HG03196 (cell line): ENCODE measurements around the gene ZNF438.

Experiments
- ATAC-seq: cut with Tn5 transposase; IDR thresholded peaks from one replicate; pipeline ENCODE4 v1.9.1; 2021; ENCODE audit not compliant: unreplicated experiment

ZNF438 gene

DNA sequence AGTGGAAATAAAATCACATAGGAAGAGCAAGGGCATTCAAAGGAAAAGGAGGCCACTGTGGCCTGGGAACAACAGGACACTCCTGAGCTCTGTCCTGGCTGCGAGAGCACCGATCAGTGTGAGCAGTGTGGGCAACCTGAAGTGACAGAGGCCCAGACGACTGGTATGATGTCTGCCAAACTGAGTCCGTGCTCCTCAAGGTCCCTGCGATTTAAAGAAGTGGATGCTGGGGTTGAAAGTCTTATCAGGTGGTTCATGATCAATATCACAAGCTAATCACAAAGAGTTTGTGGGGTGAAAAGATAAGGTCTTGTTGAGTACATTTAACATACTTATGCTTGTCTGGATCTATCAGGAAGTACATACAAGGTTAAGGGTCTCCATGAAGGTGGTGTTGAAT, 176.5 kb downstream of the ZNF438 start:
- ATAC-seq: no peak

GRCh38 chr10:30854656-30855055, 177.0 kb downstream of the ZNF438 start:
- ATAC-seq: no peak

DNA sequence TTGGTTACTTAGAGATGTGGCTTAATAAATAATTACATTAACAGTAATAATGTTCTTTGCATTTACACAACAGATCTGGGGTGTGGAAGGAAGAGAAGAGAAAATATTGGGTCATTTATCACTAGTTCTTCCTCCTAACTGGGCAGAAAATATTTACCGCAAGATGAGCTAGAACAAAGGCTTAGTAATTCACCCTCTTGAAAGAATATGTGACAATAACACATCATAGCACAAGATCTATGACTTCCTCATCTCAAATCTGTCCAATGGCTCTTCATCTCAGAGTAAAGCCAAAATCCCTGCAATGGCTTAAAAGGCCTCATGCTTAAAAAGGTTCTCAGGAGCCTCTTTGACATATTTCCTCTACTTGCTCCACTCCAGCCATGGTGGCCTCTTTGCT, 178.6 kb downstream of the ZNF438 start:
- ATAC-seq: no peak

- ATAC-seq: no peak
Measured at GRCh38 chr10:30850776-30851175, 180.9 kb downstream of the ZNF438 start.

DNA sequence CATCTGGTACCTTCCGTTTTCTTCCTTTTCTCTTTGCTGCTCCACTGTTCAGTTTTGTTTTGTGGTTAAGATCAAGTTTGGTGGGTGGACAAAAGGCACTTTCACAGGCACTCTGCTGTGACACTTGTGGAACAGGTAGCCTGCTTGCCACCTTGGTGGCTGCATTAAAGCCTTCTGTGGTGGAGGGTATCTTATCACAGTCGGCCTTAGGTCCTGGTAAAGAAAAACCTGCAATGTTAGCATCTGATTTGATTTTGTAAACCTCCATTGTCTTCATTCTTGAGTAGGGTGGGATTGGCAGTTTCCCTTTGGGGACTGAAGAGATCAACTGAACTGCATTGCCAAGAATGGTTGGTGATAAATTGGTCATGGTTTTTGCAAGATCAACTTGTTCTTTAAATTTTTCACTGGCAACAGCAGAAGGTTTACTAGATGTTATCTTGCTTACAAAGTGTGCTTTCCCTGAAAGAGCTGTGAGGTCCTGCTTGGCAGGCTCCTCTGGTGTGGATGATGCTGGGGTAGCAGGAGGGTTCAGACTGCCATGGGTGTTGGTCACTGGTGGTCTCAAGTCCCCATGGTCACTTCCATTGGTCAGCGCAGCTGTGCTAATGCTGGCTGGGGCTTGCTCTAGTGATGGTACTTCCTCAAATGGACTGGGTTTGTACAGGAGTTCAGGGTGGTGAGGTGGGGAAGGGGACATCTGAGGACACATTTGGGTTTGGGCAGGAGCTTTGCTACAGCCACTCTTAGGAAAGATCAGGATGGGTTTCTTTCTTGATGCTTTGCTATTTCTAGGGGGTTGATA, 182.2 kb downstream of the ZNF438 start:
- ATAC-seq: no peak

- no peak for ATAC-seq
Measured at GRCh38 chr10:30848396-30849032, 183.2 kb downstream of the ZNF438 start.

DNA sequence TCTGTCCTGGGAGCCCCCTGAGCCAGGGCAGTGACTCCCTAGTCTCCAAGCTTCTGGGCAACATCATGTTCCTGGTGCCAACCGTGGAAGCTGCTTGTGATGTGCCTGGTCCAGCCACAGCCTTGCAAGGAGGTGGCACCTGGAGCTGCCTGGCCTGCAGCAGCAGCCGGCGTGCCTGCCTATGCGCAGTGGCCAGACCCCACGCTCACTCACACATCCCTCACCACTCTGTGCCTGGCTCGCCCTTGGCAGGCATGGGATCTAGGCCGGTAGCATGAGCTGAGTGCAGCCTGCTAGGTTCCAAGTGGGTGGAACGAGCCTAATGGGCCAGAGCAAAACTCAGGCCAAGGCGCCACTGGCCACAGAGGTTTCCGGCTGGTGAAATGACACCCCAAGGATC, 184.0 kb downstream of the ZNF438 start:
- ATAC-seq: no peak

GRCh38 chr10:30847199-30847598, 184.5 kb downstream of the ZNF438 start:
- ATAC-seq: no peak

DNA sequence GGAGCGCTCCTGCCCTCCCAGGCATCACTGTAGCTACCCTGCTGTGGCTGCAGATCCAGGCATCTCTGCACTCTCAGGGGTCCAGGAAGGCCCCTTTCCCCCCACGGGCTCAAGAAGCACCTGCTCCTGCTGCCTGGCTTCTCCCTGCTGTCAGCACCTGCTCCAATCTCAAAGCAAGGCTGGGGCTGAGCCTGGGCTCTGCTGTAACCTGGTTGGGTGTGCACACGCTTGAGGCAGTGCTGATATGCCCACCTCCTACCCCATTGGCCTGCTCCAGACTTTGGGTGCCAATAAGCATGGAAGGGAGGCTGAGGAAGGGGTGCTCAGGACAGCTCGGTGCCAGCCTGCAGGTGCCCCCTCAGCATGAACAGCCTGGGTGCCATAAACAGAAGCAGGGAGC, 185.0 kb downstream of the ZNF438 start:
- ATAC-seq: no peak

- ATAC-seq: no peak
Measured at GRCh38 chr10:30842894-30843293, 188.8 kb downstream of the ZNF438 start.

GRCh38 chr10:30842185-30842584, 189.5 kb downstream of the ZNF438 start:
- ATAC-seq: no peak

DNA sequence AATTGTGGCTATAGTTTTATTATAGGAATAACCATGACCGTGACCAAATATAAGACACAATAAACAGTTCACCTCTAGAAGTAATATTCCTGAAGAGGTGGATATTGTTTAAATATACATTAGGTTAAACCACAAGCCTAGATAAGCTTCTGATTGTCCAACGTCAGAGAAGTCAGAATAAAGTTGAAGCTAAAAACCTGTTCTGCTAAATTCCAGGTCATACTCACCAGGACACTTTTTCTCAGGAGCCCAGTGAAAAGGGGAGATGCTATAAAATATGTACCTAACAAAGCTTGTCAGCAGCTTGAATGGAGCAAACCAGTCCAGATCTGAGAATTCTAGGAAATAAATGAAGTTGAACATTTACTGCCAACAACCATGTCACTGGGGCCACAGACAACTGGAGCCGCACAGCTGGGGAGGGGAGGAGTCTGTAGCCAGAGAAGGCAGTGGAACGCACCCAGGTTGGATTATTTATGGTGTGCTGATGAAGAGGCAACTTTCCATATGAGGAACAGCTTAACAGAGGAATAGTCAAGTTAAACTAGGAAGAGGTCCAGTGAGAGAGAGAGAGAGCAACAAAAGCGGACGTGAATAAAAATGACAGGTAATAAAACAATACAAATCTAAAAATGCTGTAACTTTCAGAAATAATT, 191.1 kb downstream of the ZNF438 start:
- ATAC-seq: no peak

DNA sequence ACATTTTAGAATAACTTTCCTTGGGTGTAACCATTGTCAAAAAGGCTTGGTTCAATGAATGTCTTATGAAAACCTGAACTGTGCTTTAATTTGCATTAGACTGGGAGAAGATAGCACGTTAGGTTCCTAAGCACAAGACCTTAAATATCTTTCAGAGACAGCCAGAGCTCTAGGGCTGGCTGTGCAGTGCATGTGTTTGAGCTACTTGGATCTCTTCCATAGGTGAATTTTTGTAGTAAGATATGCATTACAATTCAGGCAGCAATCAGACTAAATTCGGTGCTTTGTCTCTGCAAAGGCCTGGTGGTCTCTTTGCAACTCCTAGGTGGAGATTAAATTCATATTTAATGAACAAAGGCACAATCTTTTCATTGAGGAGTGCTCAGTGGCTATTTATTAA, 192.0 kb downstream of the ZNF438 start:
- no peak for ATAC-seq

- no peak for ATAC-seq
Measured at GRCh38 chr10:30836406-30836805, 195.3 kb downstream of the ZNF438 start.

GRCh38 chr10:30835146-30835545, 196.5 kb downstream of the ZNF438 start:
- ATAC-seq: no peak

DNA sequence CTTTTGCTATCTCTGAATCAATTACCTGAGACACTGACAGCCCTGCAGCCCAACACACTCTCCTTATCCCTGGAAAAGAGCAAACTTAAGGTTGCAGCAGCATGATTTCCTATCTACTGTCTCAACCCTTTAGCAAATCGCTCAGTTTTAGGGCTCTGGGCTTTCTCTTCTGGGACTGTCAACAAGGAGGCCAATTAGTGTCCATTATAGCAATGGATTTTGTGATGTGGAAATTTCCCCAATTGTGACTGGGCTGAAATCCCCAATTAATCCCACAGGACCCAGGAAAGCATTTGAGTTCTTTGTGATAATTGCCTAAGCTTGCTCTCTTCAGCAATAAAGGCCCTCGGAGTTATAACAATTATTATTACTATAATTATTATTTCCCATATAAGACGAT, 197.0 kb downstream of the ZNF438 start:
- no peak for ATAC-seq

- ATAC-seq: no peak
Measured at GRCh38 chr10:30834153-30834552, 197.5 kb downstream of the ZNF438 start.

- no peak for ATAC-seq
Measured at GRCh38 chr10:30833628-30833970, 198.1 kb downstream of the ZNF438 start.

GRCh38 chr10:30832749-30833627, 198.7 kb downstream of the ZNF438 start:
- no peak for ATAC-seq

- ATAC-seq: no peak
Measured at GRCh38 chr10:30832001-30832748, 199.5 kb downstream of the ZNF438 start.

DNA sequence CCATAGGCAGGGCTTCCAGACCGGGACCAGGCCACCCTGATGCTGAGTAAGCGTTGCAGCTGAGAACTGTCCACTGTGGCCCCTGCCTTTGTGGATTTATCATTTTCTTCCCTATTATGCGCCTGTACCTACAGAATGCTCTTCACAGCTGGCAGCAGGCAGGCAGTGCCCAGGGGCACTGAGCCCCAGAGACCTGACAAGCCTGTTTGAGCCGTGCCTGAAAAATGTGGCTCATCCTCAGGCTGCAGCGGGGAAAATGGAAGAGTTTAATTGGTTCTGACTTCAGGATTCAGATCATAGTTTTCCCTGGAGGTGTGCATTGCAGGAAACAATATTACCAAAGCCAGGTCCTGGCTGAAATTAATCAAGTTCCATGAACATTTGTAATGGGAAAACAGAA, 200.2 kb downstream of the ZNF438 start:
- no peak for ATAC-seq
